GM18498 (cell line): ENCODE results near the gene OTX1.

ENCODE experiments used
- ATAC-seq: cut with Tn5 transposase; IDR thresholded peaks from one replicate; pipeline ENCODE4 v1.9.1; 2021; ENCODE audit warnings: mild to moderate bottlenecking, moderate library complexity; ENCODE audit not compliant: unreplicated experiment

The OTX1 gene

DNA sequence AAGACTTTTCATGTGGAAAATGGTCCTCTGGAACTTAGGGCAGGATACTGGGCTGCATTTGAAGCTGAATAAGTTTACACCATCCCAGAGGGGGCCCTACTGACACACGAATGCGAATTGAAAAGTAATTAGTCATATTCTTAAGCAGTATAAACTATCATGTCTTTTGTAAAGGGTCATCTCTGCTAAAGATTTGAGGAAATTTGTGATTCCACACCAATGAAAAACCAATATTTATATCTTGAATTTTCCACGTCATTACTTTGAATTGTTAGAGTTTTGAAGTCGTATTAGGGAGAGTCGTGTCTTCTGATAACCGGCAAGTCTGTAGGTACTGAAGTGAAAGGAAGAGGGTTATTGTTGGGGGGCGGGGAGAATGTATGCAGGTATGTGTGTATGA lies 4.1 kb upstream of the OTX1 start:
- ATAC-seq = no peak

DNA sequence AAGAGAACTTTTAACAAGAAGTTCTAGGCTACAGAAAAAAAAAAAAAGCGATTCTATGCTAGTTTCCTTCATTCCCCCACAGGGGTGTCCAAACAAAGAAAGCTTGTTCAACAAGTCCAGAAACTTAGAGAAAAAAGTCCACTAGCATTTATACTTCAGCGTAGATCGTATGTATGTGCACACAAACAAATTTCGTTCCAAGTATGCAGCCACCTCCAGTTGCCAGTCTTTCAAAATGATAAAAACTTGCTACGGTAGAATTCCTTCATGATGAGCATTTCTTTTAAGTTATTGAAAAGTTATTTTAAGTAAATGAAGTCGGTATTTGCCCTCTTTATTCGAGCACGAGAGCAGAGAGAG lies 3.7 kb upstream of the OTX1 start:
- ATAC-seq = no peak

DNA sequence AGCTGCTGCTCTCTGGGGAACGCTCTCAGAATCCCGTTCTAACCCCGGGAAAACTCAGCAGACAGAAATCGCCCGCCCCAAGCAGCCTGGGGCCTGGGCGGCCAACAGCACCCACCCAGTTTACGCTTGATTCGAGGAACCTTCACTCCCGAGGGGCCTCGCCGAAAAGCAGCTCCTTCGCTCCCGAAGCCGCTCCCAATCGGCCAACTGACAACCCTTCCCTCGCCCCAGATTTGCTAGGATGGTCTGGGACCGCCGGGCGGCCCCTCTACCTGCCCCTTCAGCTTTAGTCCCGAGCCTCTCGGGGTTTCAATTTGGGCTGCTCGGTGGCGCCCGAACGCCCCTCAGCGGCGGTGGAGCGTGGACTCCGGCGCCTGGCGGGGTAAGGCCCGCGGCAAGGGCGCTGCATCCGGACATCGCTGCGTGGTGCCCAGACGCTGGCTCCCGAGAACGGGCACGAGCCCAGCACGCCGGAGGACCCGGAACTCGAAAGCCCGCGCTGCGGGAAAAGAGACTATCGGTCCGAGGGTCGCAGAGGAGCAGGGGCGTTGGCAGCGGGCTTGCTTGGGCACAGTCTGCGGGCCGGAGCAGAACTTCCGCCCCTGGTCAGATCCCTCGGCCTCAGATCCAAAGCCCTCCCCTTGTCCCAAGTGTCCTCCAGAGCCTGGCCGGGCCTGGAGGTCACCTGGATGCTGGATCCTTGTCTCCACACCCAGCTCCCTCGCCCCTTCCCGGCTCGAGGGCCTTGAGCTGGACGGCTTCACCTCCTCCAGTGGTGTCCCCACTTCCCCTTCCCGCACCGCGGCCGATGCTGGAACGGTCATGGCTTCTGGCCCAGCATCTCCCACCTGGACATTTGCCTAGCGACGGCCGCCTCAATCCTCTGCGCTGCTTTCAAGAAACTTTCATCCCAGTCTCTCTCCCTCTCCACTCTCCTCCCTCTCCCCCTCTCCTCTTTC lies 3.0 kb upstream of the OTX1 start:
- ATAC-seq = no peak

DNA sequence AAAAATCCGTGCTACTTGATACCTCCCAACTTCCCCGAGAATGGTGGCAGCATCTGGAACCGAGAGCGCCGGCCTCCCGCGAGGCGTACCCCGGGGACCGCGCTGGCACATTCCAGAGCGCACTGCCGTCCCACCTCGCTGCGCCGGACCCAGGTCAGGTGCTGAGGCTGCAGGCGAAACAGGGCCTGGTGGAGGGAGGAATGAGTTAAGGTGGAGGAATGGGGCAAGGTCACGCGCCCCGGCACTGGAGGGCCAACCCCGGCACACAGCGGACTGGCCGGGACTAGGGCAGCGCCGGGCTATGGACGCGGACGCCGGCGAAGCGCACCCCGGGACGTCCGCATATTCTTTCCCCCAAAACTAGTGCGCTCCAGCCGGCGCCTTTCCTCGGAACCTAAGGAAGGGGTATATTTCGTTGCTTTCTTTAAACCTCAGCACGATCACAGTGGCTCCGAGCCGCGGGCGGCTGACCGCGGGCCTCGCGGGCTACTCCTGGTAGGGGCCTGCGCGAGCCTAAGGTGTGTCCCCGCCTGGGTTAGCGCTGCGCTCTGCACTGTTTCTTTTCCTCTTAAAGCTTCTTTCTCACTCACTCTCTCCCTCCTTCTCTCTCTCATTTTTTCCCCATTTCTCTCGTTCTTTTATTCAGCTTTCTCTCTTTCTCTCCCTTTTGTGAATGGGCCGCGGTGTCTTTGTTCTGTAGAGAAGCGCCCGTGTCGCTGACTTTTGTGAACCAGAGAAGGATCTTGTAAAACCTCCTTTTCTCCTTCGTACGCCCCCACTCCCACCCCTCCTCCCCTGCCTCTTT lies 2.1 kb upstream of the OTX1 start:
- no peak for ATAC-seq

DNA sequence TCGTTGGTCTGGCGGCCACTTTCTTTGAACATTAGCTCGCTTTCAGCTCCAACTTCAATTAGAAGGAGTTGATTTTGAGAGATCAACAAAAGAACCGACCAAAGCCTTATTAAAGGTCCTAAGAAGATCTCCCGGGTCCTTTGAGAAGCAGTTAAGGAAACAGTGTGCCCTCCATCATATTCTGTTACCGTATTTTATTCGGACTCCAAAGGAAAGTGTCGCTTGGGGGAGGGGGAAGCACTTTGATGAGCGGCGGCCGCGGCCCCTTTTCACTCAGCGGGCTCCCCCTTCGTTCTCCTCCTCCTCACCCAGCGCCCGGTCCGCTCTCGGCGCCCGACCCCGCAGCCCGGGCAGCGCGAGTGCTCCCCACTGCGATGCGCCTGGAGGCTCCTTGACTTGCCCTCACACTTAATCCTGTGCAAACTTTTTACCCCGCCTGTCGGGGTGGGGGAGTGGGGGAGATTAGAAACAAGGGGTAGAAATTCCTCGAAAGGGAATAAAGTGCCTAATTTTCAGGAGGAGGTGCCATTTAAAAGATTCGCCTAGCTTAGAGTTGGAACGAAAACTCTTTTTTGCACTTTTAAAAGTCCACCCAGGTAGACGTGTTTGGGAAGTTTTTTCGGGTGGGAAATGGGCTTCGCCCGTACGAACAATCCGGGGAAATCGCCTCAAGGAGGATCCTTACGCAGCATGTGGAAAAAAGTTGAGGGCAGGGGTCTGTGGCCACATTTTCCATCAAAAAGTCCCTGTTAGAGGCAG lies 1.2 kb upstream of the OTX1 start:
- ATAC-seq = no peak

DNA sequence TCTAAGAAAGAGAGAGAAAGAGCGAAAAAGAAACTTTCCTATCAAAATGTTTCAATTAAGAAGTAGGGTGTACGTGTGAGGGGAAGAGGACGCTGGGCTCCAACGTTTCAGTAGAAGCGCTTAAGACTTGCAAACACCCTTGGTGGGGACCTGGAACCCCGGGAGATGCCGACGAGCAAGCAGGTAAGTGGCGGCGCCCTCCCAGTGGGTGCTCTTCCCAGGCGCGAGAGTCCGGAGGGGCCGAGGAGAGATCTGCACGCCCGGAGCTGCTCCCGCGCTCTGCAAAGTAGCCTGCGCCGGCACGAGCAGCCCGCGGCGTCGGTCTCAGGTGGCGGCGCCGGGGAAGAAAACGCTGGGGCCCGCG lies 678 bp upstream of the OTX1 start:
- ATAC-seq = peak; percentile 35

DNA sequence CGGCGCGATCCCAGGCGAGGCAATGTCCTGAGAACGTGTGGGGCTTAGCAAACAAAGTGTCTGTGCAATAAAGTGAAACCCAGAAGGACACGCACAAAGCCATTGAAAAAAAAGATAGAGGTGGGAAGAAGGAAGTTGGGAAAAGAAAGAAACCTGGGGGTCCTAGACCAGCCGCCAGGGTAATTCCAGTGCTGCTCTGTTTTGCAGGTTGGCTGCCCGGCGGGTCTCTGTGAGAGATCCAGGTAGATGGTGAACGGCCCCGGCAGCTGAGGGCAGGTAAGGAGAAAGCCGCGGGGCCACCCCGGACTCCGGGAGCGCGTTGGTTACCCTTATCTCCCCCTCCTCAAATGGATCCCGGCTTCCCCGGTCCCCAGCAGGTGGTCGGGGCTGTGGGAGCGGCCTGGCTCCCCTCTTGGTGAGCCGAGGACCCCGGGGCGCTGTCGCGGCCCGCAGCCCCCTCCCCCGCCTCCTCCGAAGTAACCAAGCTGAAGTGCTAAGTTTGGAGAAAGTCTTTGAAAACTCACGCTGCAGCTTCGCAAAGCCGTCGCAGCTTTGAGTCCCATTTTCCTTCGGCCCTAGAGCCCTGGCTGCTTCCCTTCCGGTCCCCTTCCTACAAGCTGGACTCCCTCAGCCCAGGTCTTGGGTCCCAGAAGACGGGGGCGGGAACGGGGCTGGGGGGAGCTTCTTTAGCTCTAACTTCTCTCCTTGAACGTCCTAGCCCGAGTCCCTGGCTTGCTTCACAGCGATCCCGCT lies 588 bp downstream of the OTX1 start:
- no peak for ATAC-seq

DNA sequence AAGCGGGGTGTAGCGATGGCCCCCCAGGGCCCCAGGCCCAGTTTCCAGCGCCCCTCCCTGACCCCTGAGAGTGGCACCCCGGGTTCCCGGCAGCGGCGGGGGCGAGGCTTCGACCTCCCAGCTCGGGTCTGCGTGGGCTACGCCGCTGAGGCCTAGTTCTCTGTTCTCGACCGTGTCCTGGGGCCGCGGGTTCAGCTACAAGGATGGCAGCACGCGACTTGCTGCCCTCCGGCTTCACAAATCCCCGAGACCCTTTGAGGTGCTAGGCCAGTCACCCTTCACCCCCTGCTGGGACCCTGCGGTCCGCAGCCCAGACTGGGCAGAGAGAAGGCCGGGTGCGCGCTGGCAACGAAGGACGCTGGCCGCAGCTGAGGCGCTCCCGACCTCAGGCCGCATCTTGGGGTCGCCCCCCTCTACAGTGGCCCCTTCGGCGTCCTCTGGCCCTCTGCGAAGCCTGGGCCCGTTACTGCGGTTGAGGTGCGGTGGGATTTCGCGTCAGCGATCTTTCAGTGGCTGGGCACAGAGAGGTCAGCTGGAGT lies 1.2 kb downstream of the OTX1 start:
- no peak for ATAC-seq

DNA sequence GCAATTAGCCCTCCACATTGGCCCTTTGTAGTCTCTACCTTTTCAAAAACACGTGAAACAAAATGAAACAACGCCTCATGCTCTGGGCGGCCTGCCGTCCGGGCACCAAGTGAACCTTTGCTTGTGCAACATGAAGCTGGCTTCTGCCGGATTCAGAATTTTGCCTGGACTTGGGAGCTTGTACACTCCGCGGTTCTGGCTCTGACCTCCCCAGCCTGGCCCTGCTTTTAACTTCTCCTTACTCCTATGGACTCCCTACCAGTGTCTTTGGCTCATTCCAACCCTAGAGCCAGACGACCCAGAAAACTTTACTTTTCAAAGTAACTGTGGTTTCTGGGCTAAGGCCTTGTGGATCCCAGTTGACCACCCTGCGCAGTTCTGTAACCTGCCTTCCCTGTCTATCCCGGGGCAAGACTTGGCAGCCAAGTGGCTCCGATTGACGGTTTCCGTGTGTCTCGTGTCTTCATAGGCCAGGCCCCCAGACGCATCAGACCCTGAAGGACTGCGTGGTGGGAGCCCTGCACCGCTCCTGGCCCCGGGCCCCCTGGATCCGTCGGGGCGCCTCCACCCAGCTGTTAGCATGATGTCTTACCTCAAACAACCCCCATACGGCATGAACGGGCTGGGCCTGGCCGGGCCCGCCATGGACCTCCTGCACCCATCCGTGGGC lies 1.9 kb downstream of the OTX1 start:
- ATAC-seq = no peak

DNA sequence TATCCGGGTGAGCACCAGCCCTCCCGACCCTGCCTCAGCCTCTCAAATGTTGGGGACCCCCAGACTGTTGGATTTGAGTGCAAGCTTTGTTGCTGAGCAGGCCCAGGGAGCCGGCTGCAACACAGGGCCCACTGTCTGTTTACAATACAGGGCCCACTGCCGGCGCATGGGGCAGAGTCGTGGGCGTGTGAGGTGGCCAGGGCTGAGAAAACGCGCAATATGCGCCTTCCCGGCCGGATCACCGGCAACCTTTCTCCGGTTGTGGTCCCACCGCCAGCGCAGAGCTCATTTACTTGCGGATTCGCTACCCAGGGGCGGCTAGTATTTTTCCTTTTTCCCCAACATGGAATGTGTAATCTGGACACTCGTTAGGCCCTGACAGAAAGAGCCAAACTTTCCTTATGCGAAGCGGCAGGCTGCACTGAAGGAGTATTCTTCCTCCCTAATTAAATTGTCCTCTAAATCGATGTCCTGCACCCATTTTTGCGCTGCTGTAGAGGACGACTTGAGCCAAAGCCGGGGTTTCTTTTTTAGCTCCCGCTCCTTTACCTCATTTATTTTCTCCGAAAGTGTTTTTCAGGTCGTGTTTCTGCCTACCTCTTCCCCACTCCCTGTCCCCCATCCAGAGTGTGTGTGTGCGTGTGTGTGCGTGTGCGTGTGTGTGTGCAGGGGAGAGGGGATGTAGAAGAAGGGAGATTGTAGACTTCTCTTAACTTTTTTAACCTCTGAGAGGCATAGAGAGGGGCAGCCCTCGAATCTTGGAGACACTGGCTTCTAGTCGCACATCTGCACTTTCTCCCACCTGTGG lies 2.7 kb downstream of the OTX1 start:
- no peak for ATAC-seq

DNA sequence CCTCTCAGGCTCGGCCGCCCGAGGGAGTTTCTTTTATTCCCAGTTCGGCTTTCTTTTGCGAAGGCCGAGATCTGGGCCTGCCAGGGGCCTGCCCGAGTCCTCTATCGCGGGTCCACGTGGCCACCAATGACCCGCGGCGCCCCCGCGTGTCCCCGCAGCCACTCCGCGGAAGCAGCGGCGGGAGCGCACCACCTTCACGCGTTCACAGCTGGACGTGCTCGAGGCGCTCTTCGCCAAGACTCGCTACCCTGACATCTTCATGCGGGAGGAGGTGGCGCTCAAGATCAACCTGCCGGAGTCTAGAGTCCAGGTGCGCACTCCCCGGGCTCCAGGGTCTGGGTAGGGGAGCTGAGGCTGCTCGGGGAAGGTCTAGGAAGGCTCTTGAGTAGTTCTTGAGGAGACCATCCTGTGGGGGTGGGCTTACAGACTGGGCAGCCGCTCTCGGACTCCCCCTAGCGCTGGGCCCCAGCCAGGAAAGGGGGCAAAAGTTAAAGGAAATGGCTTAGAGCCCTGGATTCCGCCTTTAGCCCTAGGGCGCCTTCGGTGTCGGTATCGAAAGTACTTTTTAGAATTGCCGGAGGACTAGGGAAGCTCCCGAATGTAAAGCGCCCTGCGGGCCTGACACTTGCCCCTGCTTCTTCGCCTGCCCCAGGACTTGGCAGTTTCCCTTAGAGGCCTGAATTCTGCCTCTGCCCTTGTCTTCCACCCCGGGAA lies 3.4 kb downstream of the OTX1 start:
- no peak for ATAC-seq

DNA sequence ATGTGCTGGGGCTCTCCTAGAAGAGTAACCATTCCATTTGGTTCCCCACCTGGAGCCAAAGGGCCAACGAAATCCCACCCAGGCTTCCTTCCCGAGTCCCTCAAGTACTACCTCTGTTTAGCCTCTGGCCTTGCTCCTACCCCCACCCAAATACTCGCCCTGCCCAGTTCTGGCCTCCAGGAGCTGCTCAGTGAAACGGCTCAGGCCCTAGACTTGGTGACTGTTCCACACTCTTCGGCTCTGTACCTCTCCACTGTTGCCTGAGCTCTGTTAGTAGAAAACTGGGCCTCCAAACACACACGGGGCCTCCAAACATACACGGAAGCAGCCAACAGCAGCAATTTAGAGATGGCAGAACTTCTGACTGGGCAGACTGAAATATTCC lies 4.2 kb downstream of the OTX1 start:
- ATAC-seq = no peak

DNA sequence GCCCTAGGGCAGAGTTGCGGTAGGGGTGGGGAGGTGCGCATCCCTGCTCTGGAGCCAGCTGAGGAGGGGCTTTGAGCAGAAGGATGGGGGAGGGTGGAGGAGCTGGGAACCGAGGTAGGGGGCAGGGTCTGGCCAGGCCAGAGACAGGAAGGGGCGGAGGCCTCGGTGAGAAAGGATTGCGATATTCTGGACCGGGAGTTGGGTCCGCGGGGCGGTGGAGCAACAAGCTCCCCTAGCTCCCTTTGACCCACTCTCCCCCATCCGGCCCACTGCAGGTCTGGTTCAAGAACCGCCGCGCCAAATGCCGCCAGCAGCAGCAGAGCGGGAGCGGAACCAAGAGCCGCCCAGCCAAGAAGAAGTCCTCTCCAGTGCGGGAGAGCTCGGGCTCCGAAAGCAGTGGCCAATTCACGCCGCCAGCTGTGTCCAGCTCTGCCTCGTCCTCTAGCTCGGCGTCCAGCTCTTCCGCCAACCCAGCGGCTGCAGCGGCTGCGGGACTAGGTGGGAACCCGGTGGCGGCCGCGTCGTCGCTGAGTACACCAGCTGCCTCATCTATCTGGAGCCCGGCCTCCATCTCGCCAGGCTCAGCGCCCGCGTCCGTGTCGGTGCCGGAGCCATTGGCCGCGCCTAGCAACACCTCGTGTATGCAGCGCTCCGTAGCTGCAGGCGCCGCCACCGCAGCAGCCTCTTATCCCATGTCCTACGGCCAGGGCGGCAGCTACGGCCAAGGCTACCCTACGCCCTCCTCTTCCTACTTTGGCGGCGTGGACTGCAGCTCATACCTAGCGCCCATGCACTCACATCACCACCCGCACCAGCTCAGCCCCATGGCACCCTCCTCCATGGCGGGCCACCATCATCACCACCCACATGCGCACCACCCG lies 4.8 kb downstream of the OTX1 start:
- ATAC-seq = no peak

DNA sequence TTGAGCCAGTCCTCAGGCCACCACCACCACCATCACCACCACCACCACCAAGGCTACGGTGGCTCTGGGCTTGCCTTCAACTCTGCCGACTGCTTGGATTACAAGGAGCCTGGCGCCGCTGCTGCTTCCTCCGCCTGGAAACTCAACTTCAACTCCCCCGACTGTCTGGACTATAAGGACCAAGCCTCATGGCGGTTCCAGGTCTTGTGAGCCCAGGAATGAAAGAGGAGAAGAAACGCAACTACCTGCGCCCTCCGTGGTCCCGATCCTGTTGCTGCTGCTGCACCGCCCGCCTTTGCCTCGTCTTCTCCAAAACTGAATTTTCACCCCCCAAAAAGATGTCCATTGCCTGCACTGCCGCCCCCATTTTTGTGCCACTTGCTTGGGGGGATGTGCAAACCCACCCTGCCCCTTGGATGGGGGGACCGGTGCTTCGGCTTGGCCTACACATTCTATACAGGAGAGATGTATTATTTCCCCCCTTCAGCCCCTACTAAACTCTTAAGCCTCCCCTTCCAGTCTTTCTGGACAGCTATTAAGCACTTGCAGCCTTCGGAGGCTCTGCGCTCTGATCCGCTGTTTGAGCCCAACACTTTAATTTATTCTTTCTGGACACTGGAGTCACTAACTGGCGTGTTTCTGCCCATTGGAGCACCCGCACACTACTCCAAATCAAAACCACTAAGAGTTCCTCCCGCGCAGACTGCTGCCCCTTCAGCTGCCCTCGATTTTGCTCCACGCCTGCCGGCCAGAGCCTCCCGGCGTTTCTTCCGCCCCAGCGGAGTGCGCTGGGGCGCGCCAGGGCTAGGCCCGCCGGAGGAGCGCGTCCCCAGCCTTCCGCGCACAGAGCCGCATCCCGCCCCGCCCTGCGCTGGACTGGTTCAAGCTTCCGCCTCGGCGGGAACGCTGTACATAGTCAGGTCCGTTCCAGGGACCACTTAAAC lies 5.7 kb downstream of the OTX1 start:
- peak; percentile 43 for ATAC-seq

DNA sequence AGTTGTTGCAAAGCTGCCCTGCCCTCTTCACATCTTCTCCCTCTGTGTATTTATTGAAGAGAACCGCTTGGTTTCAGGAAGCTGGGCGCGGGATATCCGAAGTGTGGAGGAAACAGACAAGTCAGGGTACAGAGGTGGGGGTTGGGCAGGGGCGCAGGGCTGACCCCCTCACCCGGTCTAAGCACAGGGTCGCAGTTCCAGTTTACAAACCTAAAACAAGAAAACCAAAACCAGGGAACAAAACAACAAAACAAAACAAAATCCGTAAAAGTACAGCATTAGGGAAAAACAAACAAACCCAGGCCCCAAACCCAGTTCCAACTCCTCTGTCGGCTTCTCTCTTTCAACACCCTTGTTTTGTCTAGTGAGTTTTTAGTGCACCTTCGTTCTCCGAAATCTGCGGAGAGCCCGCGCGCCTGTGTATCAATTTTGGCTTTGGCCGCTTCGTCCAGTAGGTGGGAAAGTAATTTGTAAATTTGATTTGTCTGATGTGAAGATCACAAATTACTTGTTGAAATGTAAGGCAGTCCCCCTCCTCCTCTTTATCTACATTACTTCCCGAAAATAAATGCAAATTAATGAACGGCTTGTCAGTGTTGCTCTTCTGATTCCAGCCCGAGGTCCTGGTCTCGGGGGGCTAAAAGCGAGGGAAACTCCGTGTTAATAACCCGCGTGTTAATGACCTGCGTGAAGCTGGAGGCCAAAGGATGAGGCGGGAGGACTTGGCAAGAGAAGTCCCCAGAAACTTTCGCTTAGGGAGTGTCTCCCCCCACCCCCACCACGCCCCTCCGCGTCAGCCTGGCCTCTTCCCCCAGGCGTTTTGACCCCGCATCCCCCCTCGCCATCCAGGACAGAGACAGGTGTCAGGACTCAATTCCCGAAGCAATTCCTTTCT lies 6.9 kb downstream of the OTX1 start:
- ATAC-seq = no peak
